GM12865 (cell line): ENCODE measurements around the gene ADCY5.

Source experiments
- DNase-seq: peaks from one replicate; pipeline ENCODE4 v3.0.0; 2010; ENCODE audit warnings: low read depth
- H3K4me3 ChIP-seq: 2 replicates; pipeline ENCODE4 v1.5.1; 2011; ENCODE audit warnings: mild to moderate bottlenecking, low read depth, low read length, control low read depth
- TF ChIP-seq, protein P1 (sequence below): IDR thresholded peaks from 2 replicates; pipeline ENCODE4 v1.5.1; 2011; ENCODE audit warnings: low read length, control low read depth, low read depth, inconsistent platforms; ENCODE audit not compliant: insufficient read depth; ENCODE audit errors: missing control alignments

Gene ADCY5

DNA sequence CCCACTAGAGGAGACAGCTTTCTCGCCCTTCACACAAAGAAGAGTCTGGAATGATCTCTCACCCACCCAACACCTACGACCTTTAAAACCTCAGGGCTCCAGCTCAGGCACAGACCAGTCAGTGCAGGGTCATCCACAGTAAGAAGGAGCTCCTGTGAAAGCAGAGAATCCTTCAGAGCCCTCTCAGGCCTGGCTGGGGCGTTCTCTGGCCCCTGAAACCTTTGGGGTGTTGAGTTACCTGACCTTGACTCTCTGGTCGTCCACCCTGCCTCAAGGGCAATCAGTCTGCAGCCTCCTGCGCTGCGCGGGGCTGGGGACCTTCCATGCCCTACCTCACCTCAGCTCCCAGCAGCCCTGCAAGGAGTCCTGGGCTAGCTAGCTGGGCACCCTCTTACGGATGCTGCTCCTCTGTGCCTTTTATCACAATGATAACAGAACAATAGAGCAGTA lies 106.2 kb downstream of the ADCY5 start:
- TF ChIP-seq, protein P1, sequence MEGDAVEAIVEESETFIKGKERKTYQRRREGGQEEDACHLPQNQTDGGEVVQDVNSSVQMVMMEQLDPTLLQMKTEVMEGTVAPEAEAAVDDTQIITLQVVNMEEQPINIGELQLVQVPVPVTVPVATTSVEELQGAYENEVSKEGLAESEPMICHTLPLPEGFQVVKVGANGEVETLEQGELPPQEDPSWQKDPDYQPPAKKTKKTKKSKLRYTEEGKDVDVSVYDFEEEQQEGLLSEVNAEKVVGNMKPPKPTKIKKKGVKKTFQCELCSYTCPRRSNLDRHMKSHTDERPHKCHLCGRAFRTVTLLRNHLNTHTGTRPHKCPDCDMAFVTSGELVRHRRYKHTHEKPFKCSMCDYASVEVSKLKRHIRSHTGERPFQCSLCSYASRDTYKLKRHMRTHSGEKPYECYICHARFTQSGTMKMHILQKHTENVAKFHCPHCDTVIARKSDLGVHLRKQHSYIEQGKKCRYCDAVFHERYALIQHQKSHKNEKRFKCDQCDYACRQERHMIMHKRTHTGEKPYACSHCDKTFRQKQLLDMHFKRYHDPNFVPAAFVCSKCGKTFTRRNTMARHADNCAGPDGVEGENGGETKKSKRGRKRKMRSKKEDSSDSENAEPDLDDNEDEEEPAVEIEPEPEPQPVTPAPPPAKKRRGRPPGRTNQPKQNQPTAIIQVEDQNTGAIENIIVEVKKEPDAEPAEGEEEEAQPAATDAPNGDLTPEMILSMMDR = no peak

DNA sequence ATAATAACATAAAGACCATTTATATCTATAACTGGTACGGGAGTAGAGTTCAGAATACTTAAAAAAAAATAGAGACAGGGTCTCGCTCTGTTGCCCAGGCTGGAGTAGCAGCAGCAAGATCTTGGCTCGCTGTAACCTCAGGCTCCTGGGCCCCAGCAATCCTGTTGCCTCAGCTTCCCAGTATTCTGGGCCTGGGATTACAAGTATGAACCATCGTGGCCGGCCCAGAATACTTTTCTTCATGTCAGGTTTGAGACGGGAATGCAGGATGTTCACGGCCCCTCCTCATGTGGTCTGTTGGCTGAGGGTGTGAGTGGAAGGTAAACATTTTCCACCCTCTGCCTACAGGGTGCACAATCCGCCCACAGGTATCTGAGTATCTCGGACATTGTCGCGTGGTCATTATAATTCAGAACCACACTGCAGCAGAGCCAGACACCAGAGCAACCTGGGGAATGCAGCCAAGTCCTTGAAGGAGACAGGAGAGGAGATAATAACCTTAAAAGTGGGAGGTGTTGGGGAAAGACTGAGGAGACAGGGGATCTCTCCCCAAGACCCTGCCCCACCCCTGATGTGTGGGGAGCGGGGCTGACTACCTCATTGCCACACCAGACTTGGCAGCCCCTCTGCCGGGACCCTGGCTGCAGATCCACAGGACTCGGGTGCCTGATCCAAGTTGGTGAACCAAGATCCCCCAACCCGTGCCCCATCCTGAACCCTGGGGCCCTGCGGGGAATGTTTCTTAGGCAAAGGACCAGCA lies 106.8 kb downstream of the ADCY5 start:
- H3K4me3 ChIP-seq = no peak overlapping the region
- TF ChIP-seq, protein P1 = no peak
- DNase-seq = no peak

More for the DNA sequence above, 106.2 kb downstream of the ADCY5 start:
- H3K4me3 ChIP-seq = no peak overlapping the region
- no peak for DNase-seq

GRCh38 chr3:123340336-123340735 lies 108.6 kb downstream of the ADCY5 start:
- H3K4me3 ChIP-seq = no peak overlapping the region
- TF ChIP-seq, protein P1 = no peak
- DNase-seq = no peak

DNA sequence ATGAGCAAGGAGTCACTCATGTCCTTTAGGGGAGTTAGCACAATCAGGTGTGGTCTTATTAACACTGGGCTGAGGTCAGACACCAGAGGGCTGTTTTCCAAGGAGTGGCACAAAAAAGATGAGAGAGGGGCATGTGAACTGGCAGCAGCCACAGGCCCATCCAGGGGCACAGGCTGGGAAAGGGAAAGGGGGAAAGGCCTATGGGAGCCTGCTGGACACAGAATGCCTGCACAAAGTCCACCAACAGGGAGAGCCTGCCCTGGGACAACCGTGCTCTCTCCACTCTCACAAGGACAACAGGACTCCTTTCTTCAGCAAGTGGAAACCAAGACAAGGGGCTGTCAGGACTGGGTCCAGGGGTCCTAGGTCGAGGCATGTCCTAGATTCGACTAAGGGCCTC lies 109.6 kb downstream of the ADCY5 start:
- DNase-seq = no peak
- no peak overlapping the region for H3K4me3 ChIP-seq
- TF ChIP-seq, protein P1 = no peak

DNA sequence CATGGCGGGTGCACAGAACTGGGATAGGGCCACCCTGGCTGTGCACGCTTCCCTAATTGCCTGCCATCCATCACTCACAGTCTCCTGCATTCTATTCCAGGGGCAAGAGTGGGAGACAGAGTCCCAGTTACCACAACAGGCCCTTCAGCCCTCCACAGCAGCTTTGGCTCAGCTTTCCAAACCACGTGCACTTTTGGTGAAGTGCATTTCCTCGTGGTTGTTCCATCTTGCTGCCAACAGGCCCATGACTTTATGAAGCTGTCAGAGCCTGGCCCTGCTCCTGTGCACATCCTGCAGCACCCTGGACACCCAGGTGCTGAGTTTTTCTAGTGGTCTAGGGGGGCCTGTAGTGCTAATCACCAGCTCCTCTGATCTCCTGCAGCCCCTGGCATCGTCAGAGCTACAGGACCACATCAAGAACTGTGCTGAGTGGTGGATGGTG lies 110.2 kb downstream of the ADCY5 start:
- TF ChIP-seq, protein P1 = no peak
- H3K4me3 ChIP-seq = no peak overlapping the region
- no peak for DNase-seq

DNA sequence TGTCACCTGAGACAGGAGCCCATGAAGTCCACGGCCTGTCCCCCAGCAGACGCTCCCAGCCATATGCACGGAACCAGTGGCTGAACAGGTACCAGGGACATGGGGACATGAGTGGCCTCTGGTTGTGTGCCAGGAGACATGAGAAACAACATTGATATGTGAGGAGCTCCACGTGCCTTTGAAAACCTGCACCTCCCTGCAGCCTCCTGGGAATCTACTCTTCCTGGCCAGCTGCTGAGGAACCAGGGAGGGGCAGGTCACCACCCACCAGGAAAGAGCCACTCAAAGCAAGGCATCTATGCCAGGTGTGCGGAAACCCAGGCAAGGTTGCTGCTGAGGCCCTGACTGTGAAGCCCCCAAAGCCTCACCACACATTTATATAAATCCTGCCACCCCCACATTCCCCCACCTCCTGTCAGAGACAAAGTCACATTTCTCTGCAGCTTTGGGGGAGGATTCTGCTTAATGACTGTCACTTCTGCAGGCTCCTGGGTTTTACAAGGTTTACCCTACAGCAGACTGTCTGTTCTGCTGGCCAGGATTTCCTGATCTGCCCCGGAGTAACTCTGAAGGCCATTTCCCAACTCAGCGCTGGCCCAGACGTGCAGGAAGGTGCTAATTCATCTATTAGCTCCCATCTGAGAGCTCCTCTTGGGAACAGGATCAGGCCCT lies 110.8 kb downstream of the ADCY5 start:
- no peak for DNase-seq
- TF ChIP-seq, protein P1 = no peak
- H3K4me3 ChIP-seq = no peak overlapping the region
